Left renal pelvis (tissue), 4 donors: ENCODE measurements around the gene PIEZO2. TPM values are rescaled to one million over a fixed set of nuclear protein-coding genes. Genes with fewer than 3 reads are reported as not detected.
A peak's percentile ranks its signal among the peaks of the same experiment; 100 is the strongest.

Source experiments
- DNase-seq, 4 donors: peaks; one replicate each; pipeline ENCODE4 v3.0.0-alpha.2; 2013; ENCODE audit warnings: low read depth in 4 of 4, low spot score in 3 of 4
- polyA plus RNA-seq, 4 donors: library from polyadenylated mRNA; unstranded; fragments of 120-200 nt; gene quantifications; one replicate each; pipeline ENCODE4 v1.2.1, GENCODE V29; 2013; ENCODE audit not compliant: insufficient read length in 4 of 4

Gene PIEZO2
- polyA plus RNA-seq, 4 donors, result 14.7 to 30.7 (median 19.1) TPM

GRCh38 chr18:10912790-10913545 is 236.4 kb downstream of the PIEZO2 start:
- no peak for DNase-seq

- no peak for DNase-seq
These were observed 239.6 kb downstream of the PIEZO2 start for GRCh38 chr18:10909724-10910123.

- DNase-seq, result no peak
These were observed 240.6 kb downstream of the PIEZO2 start for GRCh38 chr18:10908760-10909159.

GRCh38 chr18:10907749-10908148 is 241.6 kb downstream of the PIEZO2 start:
- no peak for DNase-seq

- DNase-seq, result no peak
These were observed 248.0 kb downstream of the PIEZO2 start for GRCh38 chr18:10901329-10901728.

GRCh38 chr18:10900435-10900834 is 248.9 kb downstream of the PIEZO2 start:
- no peak for DNase-seq

- no peak for DNase-seq
These were observed 249.9 kb downstream of the PIEZO2 start for GRCh38 chr18:10899481-10899880.

- no peak for DNase-seq
These were observed 250.9 kb downstream of the PIEZO2 start for GRCh38 chr18:10898417-10898974.

- no peak for DNase-seq
These were observed 252.5 kb downstream of the PIEZO2 start for GRCh38 chr18:10896851-10897250.

- no peak for DNase-seq
These were observed 253.4 kb downstream of the PIEZO2 start for GRCh38 chr18:10895976-10896375.

- no peak for DNase-seq
These were observed 254.9 kb downstream of the PIEZO2 start for GRCh38 chr18:10894501-10894900.

GRCh38 chr18:10893761-10894160 is 255.6 kb downstream of the PIEZO2 start:
- DNase-seq, result no peak

- DNase-seq, result no peak
These were observed 256.2 kb downstream of the PIEZO2 start for GRCh38 chr18:10893196-10893595.

GRCh38 chr18:10892786-10893185 is 256.6 kb downstream of the PIEZO2 start:
- peak in 3 of 4 donors; percentile 24 to 40 (median 33) for DNase-seq

GRCh38 chr18:10890022-10890421 is 259.3 kb downstream of the PIEZO2 start:
- DNase-seq, result peak in 1 of 4 donors; percentile 6

GRCh38 chr18:10878703-10879102 is 270.7 kb downstream of the PIEZO2 start:
- no peak for DNase-seq

GRCh38 chr18:10877987-10878386 is 271.4 kb downstream of the PIEZO2 start:
- DNase-seq, result no peak

GRCh38 chr18:10875811-10876210 is 273.6 kb downstream of the PIEZO2 start:
- no peak for DNase-seq

GRCh38 chr18:10872304-10872703 is 277.1 kb downstream of the PIEZO2 start:
- DNase-seq, result no peak

- no peak for DNase-seq
These were observed 284.6 kb downstream of the PIEZO2 start for GRCh38 chr18:10864722-10865121.

- DNase-seq, result no peak
These were observed 286.3 kb downstream of the PIEZO2 start for GRCh38 chr18:10863026-10863425.

GRCh38 chr18:10860928-10861327 is 288.4 kb downstream of the PIEZO2 start:
- DNase-seq, result peak in 1 of 4 donors; percentile 39
